ENCODE measurements around the gene CENPS.

CENPS gene

DNA sequence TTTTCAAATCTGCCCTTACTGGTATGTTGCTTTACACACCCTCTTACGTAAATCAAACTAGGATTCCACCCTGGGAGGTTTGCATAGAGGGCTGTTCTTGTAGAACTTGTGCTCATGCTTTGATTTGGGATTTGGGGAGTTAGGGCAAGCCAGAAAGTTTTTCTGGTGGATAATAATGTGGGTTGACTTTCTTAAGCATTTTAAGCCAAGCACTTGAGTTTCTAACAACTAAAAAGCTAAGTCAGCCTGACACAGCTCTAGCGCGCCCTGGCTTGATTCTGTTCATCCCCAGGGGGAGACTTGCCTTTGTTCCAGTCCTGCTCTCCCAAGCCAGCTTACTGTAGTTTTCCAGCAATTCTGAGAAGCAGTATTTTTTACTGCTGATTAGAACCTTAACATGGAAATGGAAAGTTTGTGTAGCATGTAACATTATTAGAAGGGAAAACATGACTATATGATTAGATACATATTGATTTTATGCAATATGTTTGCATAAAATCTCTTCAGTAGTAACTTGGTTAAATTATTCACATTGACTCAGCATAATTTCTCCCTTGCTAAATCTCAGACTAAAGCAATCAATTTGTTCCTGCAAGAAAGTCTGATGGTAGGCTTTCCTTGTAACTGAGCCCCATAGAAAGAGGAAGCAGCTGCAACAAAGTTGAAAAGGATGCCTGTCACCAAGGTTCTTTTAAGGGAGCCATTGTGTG is 42.4 kb upstream of the CENPS start:
- TF ChIP-seq POLR2A (IDR thresholded peaks at IDR 0.05; ENCODE audit: extremely low read depth, insufficient read length) = no peak
- TF ChIP-seq, protein P1, sequence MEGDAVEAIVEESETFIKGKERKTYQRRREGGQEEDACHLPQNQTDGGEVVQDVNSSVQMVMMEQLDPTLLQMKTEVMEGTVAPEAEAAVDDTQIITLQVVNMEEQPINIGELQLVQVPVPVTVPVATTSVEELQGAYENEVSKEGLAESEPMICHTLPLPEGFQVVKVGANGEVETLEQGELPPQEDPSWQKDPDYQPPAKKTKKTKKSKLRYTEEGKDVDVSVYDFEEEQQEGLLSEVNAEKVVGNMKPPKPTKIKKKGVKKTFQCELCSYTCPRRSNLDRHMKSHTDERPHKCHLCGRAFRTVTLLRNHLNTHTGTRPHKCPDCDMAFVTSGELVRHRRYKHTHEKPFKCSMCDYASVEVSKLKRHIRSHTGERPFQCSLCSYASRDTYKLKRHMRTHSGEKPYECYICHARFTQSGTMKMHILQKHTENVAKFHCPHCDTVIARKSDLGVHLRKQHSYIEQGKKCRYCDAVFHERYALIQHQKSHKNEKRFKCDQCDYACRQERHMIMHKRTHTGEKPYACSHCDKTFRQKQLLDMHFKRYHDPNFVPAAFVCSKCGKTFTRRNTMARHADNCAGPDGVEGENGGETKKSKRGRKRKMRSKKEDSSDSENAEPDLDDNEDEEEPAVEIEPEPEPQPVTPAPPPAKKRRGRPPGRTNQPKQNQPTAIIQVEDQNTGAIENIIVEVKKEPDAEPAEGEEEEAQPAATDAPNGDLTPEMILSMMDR (IDR thresholded peaks at IDR 0.05; ENCODE audit: low read depth, low read length) = no peak
- TF ChIP-seq, protein P2, sequence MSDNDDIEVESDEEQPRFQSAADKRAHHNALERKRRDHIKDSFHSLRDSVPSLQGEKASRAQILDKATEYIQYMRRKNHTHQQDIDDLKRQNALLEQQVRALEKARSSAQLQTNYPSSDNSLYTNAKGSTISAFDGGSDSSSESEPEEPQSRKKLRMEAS (IDR thresholded peaks at IDR 0.05; ENCODE audit: low read depth, low read length) = 0 out of 2 replicates have a peak, but pooled peaks have one; percentile 4
- DNase-seq (ENCODE audit: low read depth) = peak; percentile 90
- H3K4me3 ChIP-seq (ENCODE audit: low read depth, low read length) = peak overlapping the region; percentile 22

DNA sequence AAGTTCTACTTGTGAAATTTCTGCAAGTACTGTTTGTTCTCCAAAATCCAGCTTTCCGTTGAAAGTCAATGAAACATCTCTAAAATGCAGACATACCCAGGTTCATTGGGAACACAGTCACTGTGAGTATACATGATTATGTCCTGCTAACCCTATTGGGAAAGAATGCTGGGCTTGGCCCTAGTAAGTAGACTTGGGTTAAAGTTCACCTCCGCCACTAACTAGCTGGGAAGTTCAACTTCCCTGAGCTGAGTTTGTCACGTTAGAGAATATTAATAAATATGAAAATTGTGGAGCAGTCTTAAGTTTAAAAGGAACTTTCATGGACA is 41.9 kb upstream of the CENPS start:
- H3K4me3 ChIP-seq (ENCODE audit: low read depth, low read length) = no peak overlapping the region
- no peak for DNase-seq (ENCODE audit: low read depth)
- TF ChIP-seq, protein P1 (IDR thresholded peaks at IDR 0.05; ENCODE audit: low read depth, low read length) = no peak
- TF ChIP-seq, protein P2 (IDR thresholded peaks at IDR 0.05; ENCODE audit: low read depth, low read length) = no peak
- TF ChIP-seq POLR2A (IDR thresholded peaks at IDR 0.05; ENCODE audit: extremely low read depth, insufficient read length) = no peak
- TF ChIP-seq MYC (IDR thresholded peaks at IDR 0.05; ENCODE audit: low read depth, low read length) = no peak

DNA sequence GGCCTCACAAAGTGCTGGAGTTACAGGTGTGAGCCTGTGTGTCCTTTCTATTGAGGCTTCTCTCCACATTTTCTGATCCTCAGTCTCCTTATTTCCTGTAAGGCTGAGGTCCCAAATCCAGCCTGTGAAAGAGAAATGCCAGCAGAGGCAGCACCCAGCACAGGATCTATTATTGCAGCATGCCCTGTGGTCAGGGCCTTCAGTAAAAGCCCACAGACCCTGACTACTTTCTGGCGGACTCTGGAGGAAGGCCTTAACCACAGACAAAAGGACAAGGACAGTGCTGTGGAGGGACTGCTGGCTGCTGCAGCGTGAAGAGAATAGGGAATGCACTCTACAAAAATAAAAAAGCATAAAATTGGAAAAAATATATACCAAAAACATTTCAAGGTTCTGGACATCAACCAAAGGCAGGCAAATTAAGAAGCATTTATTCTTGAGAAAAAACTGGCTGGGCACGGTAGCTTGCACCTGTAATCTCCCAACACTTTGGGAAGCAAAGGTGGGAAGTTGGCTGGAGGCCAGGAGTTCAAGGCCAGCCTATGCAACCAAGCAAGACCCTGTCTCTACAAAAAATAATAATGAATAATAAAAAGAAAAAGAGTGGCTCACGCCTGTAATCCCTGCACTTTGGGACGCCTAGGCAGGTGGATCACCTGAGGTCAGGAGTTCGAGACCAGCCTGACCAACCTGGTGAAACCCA is 40.8 kb upstream of the CENPS start:
- DNase-seq (ENCODE audit: low read depth) = peak; percentile 66
- no peak for TF ChIP-seq MYC (IDR thresholded peaks at IDR 0.05; ENCODE audit: low read depth, low read length)
- no peak for TF ChIP-seq POLR2A (IDR thresholded peaks at IDR 0.05; ENCODE audit: extremely low read depth, insufficient read length)
- TF ChIP-seq, protein P1 (IDR thresholded peaks at IDR 0.05; ENCODE audit: low read depth, low read length) = no peak
- TF ChIP-seq, protein P2 (IDR thresholded peaks at IDR 0.05; ENCODE audit: low read depth, low read length) = no peak

DNA sequence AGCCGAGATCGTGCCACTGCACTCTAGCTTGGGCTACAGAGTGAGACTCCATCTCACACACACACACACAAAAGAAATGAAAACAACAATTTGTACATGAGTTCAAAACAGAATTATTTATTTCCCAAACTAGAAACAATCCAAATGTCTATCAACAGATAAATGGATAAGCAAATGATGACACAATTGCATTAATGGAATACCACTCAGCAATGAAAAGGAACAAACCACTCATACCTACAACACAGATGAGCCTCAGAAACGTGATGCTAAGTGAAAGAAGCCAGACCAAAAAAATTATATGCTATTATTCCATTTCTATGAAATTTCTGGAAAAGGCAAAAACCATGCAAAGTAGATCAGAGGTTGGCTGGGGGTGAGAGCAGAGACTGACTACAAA is 33.4 kb upstream of the CENPS start:
- H3K4me3 ChIP-seq (ENCODE audit: low read depth, low read length) = no peak overlapping the region
- DNase-seq (ENCODE audit: low read depth) = no peak
- TF ChIP-seq POLR2A (IDR thresholded peaks at IDR 0.05; ENCODE audit: extremely low read depth, insufficient read length) (no peak), MYC (IDR thresholded peaks at IDR 0.05; ENCODE audit: low read depth, low read length) (no peak)
- TF ChIP-seq, protein P2 (IDR thresholded peaks at IDR 0.05; ENCODE audit: low read depth, low read length) = no peak
- TF ChIP-seq, protein P1 (IDR thresholded peaks at IDR 0.05; ENCODE audit: low read depth, low read length) = no peak

More for the DNA sequence above, 40.8 kb upstream of the CENPS start:
- H3K4me3 ChIP-seq (ENCODE audit: low read depth, low read length) = no peak overlapping the region

DNA sequence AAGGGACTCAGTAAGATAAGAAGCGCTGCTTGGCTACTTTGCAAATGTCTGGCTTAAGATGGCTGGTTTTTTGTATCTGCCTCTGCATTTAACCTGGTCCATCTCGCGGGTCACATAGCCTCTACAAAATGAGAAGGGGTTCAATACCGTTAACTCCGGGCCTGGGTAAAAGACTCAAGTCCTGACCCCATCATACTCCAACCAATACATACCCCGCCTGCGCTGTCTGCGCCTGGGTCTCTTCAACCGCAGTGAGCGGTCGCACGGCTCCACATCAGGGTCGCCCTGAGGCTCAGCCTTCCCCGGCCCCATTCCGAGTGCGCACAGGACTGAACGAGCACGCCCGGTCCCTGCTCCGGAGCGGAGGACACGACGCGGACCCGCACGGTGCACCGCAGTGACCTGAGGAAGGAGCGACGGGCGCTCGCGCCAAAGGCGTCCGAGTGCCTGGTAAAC is 31.9 kb upstream of the CENPS start:
- peak overlapping the region; percentile 70 for H3K4me3 ChIP-seq (ENCODE audit: low read depth, low read length)
- DNase-seq (ENCODE audit: low read depth) = no peak
- TF ChIP-seq POLR2A (IDR thresholded peaks at IDR 0.05; ENCODE audit: extremely low read depth, insufficient read length) (no peak), MYC (IDR thresholded peaks at IDR 0.05; ENCODE audit: low read depth, low read length) (no peak)
- TF ChIP-seq, protein P2 (IDR thresholded peaks at IDR 0.05; ENCODE audit: low read depth, low read length) = no peak
- TF ChIP-seq, protein P1 (IDR thresholded peaks at IDR 0.05; ENCODE audit: low read depth, low read length) = no peak

All from NB4 (cell line).